ENCODE measurements around the gene DNAJB13. TPM values are rescaled to one million over a fixed set of nuclear protein-coding genes. Genes with fewer than 3 reads are reported as not detected.

The DNAJB13 gene
- total RNA-seq, 1 donor from 2014 or later: not detected

DNA sequence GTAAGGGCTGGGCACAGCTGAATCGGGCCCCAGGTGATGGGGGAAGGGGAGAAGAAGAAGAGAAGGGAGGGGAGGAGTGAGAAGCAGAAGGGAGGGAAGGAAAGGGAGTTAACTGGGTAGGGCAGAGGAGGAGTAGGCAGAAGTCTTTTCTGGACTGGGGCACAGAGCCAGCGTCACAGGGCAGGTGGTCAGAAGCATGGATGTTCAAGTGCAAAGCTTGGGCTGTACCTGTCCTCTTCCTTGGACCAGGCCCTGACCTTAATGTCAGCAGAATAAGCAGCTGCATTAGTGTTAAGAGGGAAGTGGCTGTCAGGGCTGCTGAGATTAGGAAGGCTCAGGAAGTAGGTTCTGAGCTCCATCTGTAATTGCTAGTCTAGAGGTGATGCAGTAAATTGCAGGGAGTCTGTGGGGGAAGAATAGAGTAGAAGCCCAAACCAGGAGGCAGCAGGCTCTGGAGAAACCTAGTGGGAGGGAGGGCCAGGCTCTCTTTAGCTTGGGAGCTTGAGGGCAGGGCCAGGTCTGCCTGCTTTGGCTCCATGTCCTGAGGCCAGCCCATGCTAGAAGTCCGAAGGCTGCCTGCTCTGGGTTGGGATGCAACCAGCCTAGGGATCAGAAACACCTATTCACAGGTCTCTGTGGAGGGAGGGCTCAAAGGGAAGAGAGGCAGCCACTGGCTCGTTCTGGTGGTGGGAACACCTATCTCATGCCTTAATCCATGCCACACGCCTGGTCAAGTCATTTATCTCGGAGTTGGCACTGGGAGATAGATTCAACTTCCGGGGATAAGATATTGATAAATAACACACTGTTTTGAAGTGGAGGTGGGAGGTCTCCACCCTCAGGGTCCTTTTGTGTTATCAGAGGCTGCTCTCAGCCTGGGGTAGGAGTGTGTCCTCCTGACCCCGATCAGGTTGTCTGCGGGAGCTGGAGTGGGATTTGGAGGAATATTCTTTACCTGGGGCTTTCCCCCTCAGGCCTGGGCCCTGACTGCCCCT lies 59.8 kb downstream of the DNAJB13 start:
- TF ChIP-seq, protein P1, sequence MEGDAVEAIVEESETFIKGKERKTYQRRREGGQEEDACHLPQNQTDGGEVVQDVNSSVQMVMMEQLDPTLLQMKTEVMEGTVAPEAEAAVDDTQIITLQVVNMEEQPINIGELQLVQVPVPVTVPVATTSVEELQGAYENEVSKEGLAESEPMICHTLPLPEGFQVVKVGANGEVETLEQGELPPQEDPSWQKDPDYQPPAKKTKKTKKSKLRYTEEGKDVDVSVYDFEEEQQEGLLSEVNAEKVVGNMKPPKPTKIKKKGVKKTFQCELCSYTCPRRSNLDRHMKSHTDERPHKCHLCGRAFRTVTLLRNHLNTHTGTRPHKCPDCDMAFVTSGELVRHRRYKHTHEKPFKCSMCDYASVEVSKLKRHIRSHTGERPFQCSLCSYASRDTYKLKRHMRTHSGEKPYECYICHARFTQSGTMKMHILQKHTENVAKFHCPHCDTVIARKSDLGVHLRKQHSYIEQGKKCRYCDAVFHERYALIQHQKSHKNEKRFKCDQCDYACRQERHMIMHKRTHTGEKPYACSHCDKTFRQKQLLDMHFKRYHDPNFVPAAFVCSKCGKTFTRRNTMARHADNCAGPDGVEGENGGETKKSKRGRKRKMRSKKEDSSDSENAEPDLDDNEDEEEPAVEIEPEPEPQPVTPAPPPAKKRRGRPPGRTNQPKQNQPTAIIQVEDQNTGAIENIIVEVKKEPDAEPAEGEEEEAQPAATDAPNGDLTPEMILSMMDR (IDR thresholded peaks at IDR 0.05): no peak
- peaks cover 6% of the 10 kb centered on the region for H3K4me1 Mint-ChIP-seq (ENCODE audit: unreplicated experiment)
- no peaks in the 10 kb centered on the region for H3K27me3 Mint-ChIP-seq (ENCODE audit: unreplicated experiment)
- peaks cover 5% of the 10 kb centered on the region for H3K36me3 Mint-ChIP-seq (ENCODE audit: unreplicated experiment)
- H3K27ac Mint-ChIP-seq (ENCODE audit: unreplicated experiment): no peak overlapping the region
- H3K9me3 Mint-ChIP-seq (ENCODE audit: unreplicated experiment): no peaks in the 10 kb centered on the region
- no peak for DNase-seq (ENCODE audit: extremely low spot score, unreplicated experiment)
- no peak overlapping the region for H3K4me3 Mint-ChIP-seq (ENCODE audit: unreplicated experiment)

DNA sequence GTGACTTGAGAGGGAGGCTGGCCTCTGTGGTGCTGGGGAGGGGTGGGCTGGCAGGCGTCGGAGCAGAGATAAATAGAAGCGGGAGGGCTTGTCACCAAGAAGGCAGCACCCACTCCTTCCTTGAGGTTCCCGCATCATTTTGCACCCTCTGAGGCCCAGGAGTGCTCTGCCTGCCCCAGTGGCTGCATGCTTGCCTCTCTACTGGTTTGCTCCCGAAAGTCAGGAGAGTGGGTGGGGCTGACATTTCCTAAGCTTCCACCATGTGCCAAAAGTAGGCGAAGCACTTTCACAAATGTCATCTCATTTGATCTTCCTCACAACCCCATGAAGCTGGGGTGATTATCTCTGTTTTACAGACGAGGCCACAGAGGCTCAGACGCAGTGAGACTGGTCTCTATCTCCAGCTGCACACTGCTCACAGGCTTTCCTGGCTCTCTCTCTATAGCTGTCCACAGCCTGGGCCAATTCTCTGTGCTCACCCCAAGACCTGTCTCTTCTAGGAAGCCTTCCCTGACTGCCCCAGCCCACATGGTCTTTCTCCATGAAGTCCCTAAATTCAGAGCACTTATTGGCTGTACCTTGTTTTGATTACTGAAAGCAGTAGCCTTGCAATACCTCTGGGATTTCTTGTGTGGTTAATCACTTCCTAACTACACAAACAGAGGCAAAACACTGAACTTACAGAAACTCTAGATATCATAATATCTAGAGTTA lies 60.7 kb downstream of the DNAJB13 start:
- Mint-ChIP-seq H3K4me1 (ENCODE audit: unreplicated experiment) (peaks cover 6% of the 10 kb centered on the region), H3K27me3 (ENCODE audit: unreplicated experiment) (no peaks in the 10 kb centered on the region), H3K4me3 (ENCODE audit: unreplicated experiment) (no peak overlapping the region), H3K27ac (ENCODE audit: unreplicated experiment) (no peak overlapping the region), H3K36me3 (ENCODE audit: unreplicated experiment) (peaks cover 6% of the 10 kb centered on the region), H3K9me3 (ENCODE audit: unreplicated experiment) (no peaks in the 10 kb centered on the region)
- DNase-seq (ENCODE audit: extremely low spot score, unreplicated experiment): no peak
- TF ChIP-seq, protein P1 (IDR thresholded peaks at IDR 0.05): no peak

DNA sequence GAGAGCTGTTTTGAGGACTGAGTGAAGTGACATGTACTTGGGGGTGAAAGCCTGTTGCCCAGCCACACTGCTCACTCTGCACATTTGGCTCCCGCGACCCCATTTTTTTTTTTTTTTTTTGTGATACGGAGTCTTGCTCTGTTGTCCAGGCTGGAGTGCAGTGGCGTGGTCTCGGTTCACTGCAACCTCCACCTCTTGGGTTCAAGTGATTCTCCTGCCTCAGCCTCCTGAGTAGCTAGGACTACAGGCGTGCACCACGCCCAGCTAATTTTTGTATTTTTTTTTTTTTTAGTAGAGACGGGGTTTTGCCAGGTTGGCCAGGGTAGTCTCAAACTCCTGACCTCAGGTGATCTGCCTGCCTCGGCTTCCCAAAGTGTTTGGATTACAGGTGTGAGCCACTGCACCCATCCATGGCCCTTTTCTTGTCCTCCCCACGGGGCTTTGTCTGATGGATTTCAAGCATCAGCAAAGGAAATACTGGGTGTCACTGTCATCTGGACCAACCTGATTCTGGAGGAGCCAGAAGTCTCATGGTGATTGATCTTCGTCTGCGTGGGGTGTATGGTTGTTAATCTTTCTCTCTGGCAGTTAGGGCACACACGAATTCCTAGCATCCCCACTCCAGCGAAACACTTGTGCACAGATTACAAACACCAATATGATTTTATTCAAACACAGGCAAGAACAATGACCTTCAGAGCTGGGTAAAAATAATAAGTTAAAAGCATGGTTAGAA lies 61.4 kb downstream of the DNAJB13 start:
- H3K27me3 Mint-ChIP-seq (ENCODE audit: unreplicated experiment): no peaks in the 10 kb centered on the region
- no peak overlapping the region for H3K4me3 Mint-ChIP-seq (ENCODE audit: unreplicated experiment)
- H3K27ac Mint-ChIP-seq (ENCODE audit: unreplicated experiment): no peak overlapping the region
- peaks cover 6% of the 10 kb centered on the region for H3K4me1 Mint-ChIP-seq (ENCODE audit: unreplicated experiment)
- H3K9me3 Mint-ChIP-seq (ENCODE audit: unreplicated experiment): no peaks in the 10 kb centered on the region
- TF ChIP-seq, protein P1 (IDR thresholded peaks at IDR 0.05): no peak
- no peak for DNase-seq (ENCODE audit: extremely low spot score, unreplicated experiment)
- peaks cover 13% of the 10 kb centered on the region for H3K36me3 Mint-ChIP-seq (ENCODE audit: unreplicated experiment)

DNA sequence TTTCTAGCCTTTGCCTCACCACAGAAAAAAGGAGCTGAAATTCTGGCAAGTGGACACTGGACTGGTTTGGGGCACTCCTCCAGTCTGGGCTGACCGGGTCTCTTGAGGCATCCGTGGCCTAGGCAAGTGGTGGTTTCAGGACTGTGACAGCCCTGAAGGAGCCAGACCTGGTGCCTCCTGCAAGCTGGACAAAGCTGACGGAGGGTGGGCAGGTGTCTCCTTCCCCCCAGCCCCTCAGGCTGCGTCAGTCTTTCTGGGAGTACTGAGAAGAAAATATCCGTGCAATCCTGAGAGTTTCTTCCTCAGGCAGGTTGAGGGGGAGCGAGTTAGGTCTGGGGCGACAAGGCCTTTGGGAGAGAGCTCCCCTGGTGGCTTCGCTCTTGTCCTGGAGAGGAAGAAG lies 62.3 kb downstream of the DNAJB13 start:
- Mint-ChIP-seq H3K27me3 (ENCODE audit: unreplicated experiment) (no peaks in the 10 kb centered on the region), H3K4me1 (ENCODE audit: unreplicated experiment) (peaks cover 6% of the 10 kb centered on the region), H3K27ac (ENCODE audit: unreplicated experiment) (no peak overlapping the region), H3K9me3 (ENCODE audit: unreplicated experiment) (no peaks in the 10 kb centered on the region), H3K4me3 (ENCODE audit: unreplicated experiment) (no peak overlapping the region), H3K36me3 (ENCODE audit: unreplicated experiment) (peaks cover 14% of the 10 kb centered on the region)
- TF ChIP-seq, protein P1 (IDR thresholded peaks at IDR 0.05): no peak
- DNase-seq (ENCODE audit: extremely low spot score, unreplicated experiment): no peak
